ENCODE results near the gene SFTA2.
A peak's percentile ranks its signal among the peaks of the same experiment; 100 is the strongest.

GRCh38 chr6:30915591-30915946 is 16.4 kb downstream of the SFTA2 start:
- TF ChIP-seq NCOA6 (IDR thresholded peaks at IDR 0.05) (no peak), MAX (CRISPR knock-in tag; IDR thresholded peaks at IDR 0.05) (no peak), ARNT (IDR thresholded peaks at IDR 0.05) (0 out of 4 replicates have a peak, but pooled peaks of 1 of the 2 experiments have one; percentile 26), LEF1 (IDR thresholded peaks at IDR 0.05) (no peak), TAF1 (IDR thresholded peaks at IDR 0.05; ENCODE audit: control insufficient read depth, extremely low read depth, insufficient read depth, low read length, severe bottlenecking) (no peak), XRCC5 (IDR thresholded peaks at IDR 0.05; ENCODE audit: low read depth, low read length) (no peak), ZFPM2 (CRISPR knock-in tag; IDR thresholded peaks at IDR 0.05) (no peak), E2F5 (CRISPR knock-in tag; IDR thresholded peaks at IDR 0.05) (no peak)

Data from K562 (cell line).